K562 (cell line): Measurements from ENCODE around the gene CLTB. TPM values are rescaled to one million over a fixed set of nuclear protein-coding genes. Genes with fewer than 3 reads are reported as not detected.
A peak's percentile ranks its signal among the peaks of the same experiment; 100 is the strongest.

ENCODE experiments used
- ATAC-seq: fragments of 200-7000 bp; cut with Tn5 transposase; 3 replicates; pipeline ENCODE4 v1.9.1; 2020; ENCODE audit warnings: moderate library complexity
- BruUV-seq: library from RNA; stranded (reverse); fragments of 400-500 nt; replicated peaks from 2 replicates; lab custom pipeline; 2021; lab: Mats Ljungman, UMichigan
- CTCF ChIA-PET: fragments of 300-600 bp; formaldehyde crosslinking; extraction: SDS; loops from one replicate; lab custom pipeline; 2021; ENCODE audit warnings: low intra/inter-chr PET ratio; lab: Yijun Ruan, JAX
- POLR2A ChIA-PET: fragments of 300-600, 350-650 bp; sonication (Branson Sonifier 250); formaldehyde crosslinking; extraction: SDS; loops from one replicate; lab custom pipeline; 2021; ENCODE audit warnings: antibody characterized with exemption, inconsistent platforms; lab: Yijun Ruan, JAX
- DNase-seq, 4 experiments: peaks; one replicate each; pipeline versions ENCODE4 v3.0.0 to v3.0.0-alpha.2; 2011 to 2018; ENCODE audit warnings: low spot score in 3 of 4, mixed read lengths in 3 of 4; ENCODE audit errors: extremely low read depth in 1 of 4
- FAIRE-seq: peaks from 2 replicates; lab custom pipeline; 2011; peaks lifted over from hg19 to GRCh38; lab: Jason Lieb, UNC
- H2AFZ ChIP-seq: 2 replicates; pipeline ENCODE4 v1.6.0; 2011; ENCODE audit warnings: low read depth, low read length, control low read depth, inconsistent platforms
- H3K27ac ChIP-seq: fragments of 200-600 bp; 3 replicates; pipeline ENCODE4 v1.8.0; 2011; ENCODE audit warnings: low read depth, mild to moderate bottlenecking, control low read depth, inconsistent platforms, low read length, moderate library complexity, mixed read lengths; ENCODE audit errors: extremely low read depth
- H3K27me3 ChIP-seq, 2 experiments: fragments of 300-600 bp in 1 of 2; 2 replicates in 1 of 2; 3 replicates in 1 of 2; pipeline versions ENCODE4 v1.6.0 to v1.8.0; 2011; ENCODE audit warnings: inconsistent platforms in 2 of 2, low read length in 2 of 2, mild to moderate bottlenecking in 1 of 2, mixed read lengths in 1 of 2, moderate library complexity in 1 of 2; ENCODE audit not compliant: control insufficient read depth in 2 of 2, insufficient read depth in 2 of 2
- H3K36me3 ChIP-seq: fragments of 300-600 bp; 3 replicates; pipeline ENCODE4 v1.8.0; 2011; ENCODE audit warnings: mild to moderate bottlenecking, low read length, inconsistent platforms; ENCODE audit not compliant: control insufficient read depth, insufficient read depth
- H3K4me1 ChIP-seq, 2 experiments: fragments of 200-600 bp in 1 of 2; replicated peaks in 1 of 2; 2 replicates in 1 of 2; 3 replicates in 1 of 2; pipeline versions ENCODE4 v1.5.1 to v1.8.0; 2011; ENCODE audit warnings: inconsistent platforms in 2 of 2, low read length in 2 of 2, mild to moderate bottlenecking in 1 of 2, mixed read lengths in 1 of 2, moderate library complexity in 1 of 2; ENCODE audit not compliant: control insufficient read depth in 2 of 2, insufficient read depth in 2 of 2
- H3K4me2 ChIP-seq: 2 replicates; pipeline ENCODE4 v1.6.1; 2011; ENCODE audit warnings: low read length, control low read depth, inconsistent platforms, mixed read lengths; ENCODE audit not compliant: insufficient read depth
- H3K4me3 ChIP-seq: fragments of 200-600 bp; sonication (generic), shearing (Covaris generic); 2 replicates; pipeline ENCODE4 v1.5.1; 2016; ENCODE audit warnings: control low read depth, inconsistent platforms
- H3K79me2 ChIP-seq: fragments of 200-600 bp; 3 replicates; pipeline ENCODE4 v1.8.0; 2011; ENCODE audit warnings: low read length, inconsistent platforms; ENCODE audit not compliant: control insufficient read depth, insufficient read depth
- H3K9ac ChIP-seq, 2 experiments: 2 replicates each; pipeline versions ENCODE4 v1.6.0 to v1.6.1; 2011; ENCODE audit warnings: low read depth in 2 of 2, low read length in 2 of 2, control low read depth in 1 of 2, inconsistent platforms in 1 of 2, mild to moderate bottlenecking in 1 of 2, mixed read lengths in 1 of 2; ENCODE audit not compliant: insufficient read depth in 1 of 2
- H3K9me1 ChIP-seq: one replicate; pipeline ENCODE4 v1.6.0; 2011; ENCODE audit warnings: inconsistent platforms, mild to moderate bottlenecking, low read length, moderate library complexity; ENCODE audit not compliant: control insufficient read depth, insufficient read depth
- H3K9me3 ChIP-seq: replicated peaks from 2 replicates; pipeline ENCODE4 v1.5.1; 2011; ENCODE audit warnings: low read depth, low read length, inconsistent platforms; ENCODE audit not compliant: control insufficient read depth, insufficient read depth
- H4K20me1 ChIP-seq: replicated peaks from 2 replicates; pipeline ENCODE4 v1.6.1; 2011; ENCODE audit warnings: low read length, inconsistent platforms, mixed read lengths; ENCODE audit not compliant: control insufficient read depth, insufficient read depth
- BCOR ChIP-seq: fragments of 450-650 bp; IDR thresholded peaks from 2 replicates; pipeline ENCODE4 v1.6.1; 2016
- EZH2 ChIP-seq: IDR thresholded peaks from 2 replicates; pipeline ENCODE4 v1.6.1; 2012; ENCODE audit warnings: low read depth, mild to moderate bottlenecking, inconsistent platforms, low read length, borderline replicate concordance
- HDAC6 ChIP-seq: IDR thresholded peaks from 2 replicates; pipeline ENCODE4 v1.6.1; 2012; ENCODE audit warnings: low read depth, mild to moderate bottlenecking, control low read depth, inconsistent platforms, low read length, moderate library complexity
- HDGF ChIP-seq: fragments of 450-650 bp; IDR thresholded peaks from 2 replicates; pipeline ENCODE4 v1.6.1; 2016
- MAFF ChIP-seq: IDR thresholded peaks from 2 replicates; pipeline ENCODE4 v1.6.1; 2012; ENCODE audit warnings: low read length, improper control_type of control experiment
- POLR2AphosphoS5 ChIP-seq: IDR thresholded peaks from 2 replicates; pipeline ENCODE4 v1.6.1; 2011; ENCODE audit warnings: mild to moderate bottlenecking, low read depth, low read length, moderate library complexity; ENCODE audit not compliant: control insufficient read depth, insufficient read depth
- PURB ChIP-seq: sonication (generic); formaldehyde crosslinking; IDR thresholded peaks from 2 replicates; pipeline ENCODE4 v1.9.0; 2021; ENCODE audit warnings: low read depth, mild to moderate bottlenecking, missing genetic modification reagents
- RBM25 ChIP-seq: fragments of 200-400 bp; formaldehyde crosslinking; IDR thresholded peaks from 2 replicates; pipeline ENCODE4 v1.6.1; 2018; ENCODE audit warnings: low read length, low read depth, moderate library complexity; ENCODE audit not compliant: severe bottlenecking
- SLC30A9 ChIP-seq: fragments of 250-450 bp; sonication (Bioruptor Pico); IDR thresholded peaks from 2 replicates; pipeline ENCODE4 v1.8.0; 2022; ENCODE audit warnings: mild to moderate bottlenecking, moderate library complexity
- SRSF9 ChIP-seq: fragments of 200-400 bp; formaldehyde crosslinking; IDR thresholded peaks from 2 replicates; pipeline ENCODE4 v1.6.1; 2017; ENCODE audit warnings: low read depth, low read length, borderline replicate concordance
- TAF9B ChIP-seq: fragments of 450-650 bp; IDR thresholded peaks from 2 replicates; pipeline ENCODE4 v1.6.1; 2018; ENCODE audit warnings: mild to moderate bottlenecking; ENCODE audit not compliant: partially characterized antibody
- ZZZ3 ChIP-seq: fragments of 450-650 bp; IDR thresholded peaks from 2 replicates; pipeline ENCODE4 v1.6.1; 2016; ENCODE audit warnings: antibody characterized with exemption, mild to moderate bottlenecking, moderate library complexity
- WGBS: fragments of 100-300 bp; shearing (Covaris generic); methylation state at CpG from one replicate; pipeline ENCODE4 v1.1.6; 2016; ENCODE audit warnings: low coverage, mixed read lengths; ENCODE audit not compliant: insufficient coverage; ENCODE audit errors: missing lambda C conversion rate; 5-methylcytosine and 5-hydroxymethylcytosine counted together
- in situ Hi-C: fragments of 300-500 bp; cut with MboI; formaldehyde crosslinking; loops from 4 replicates; pipeline ENCODE4 v1.15.0; 2018; ENCODE audit warnings: inconsistent platforms, mixed read lengths
- intact Hi-C: fragments of 100-400 bp; cut with micrococcal nuclease; formaldehyde crosslinking; loops from 2 replicates; pipeline ENCODE4 v1.14.2; 2022
- polyA plus RNA-seq, 8 experiments: library from polyadenylated mRNA; depleted of rRNA in 4 of 8; stranded (reverse) in 5 of 8; unstranded in 3 of 8; fragments of >200 nt; fragmentation: Nextera tagmentation in 2 of 8; fragmentation: Illumina TruSeq in 1 of 8; extraction: Ambion mirVana in 2 of 8; extraction: Trizol in 1 of 8; gene quantifications; 2 replicates each; pipeline versions ENCODE4 v1.2.1 to v1.2.3, GENCODE V29; 2011 to 2014; ENCODE audit warnings: inconsistent platforms in 1 of 8, missing spikeins in 1 of 8
- total RNA-seq, 7 experiments: library from RNA; depleted of rRNA in 6 of 7; stranded (reverse); fragments of >200 nt in 6 of 7; fragmentation: Illumina TruSeq in 2 of 7; extraction: Trizol in 2 of 7; gene quantifications; 2 replicates each; pipeline versions ENCODE4 v1.2.1 to v1.2.3, GENCODE V29; 2011 to 2021; ENCODE audit warnings: low replicate concordance in 1 of 7
- TF ChIP-seq, protein P1 (sequence below): fragments of 450-650 bp; IDR thresholded peaks from 2 replicates; pipeline ENCODE4 v1.6.1; 2016; ENCODE audit warnings: antibody characterized with exemption
- TF ChIP-seq, protein P2 (sequence below): fragments of 250-450 bp; sonication (Bioruptor Pico); IDR thresholded peaks from 2 replicates; pipeline ENCODE4 v1.5.0; 2021; ENCODE audit warnings: mild to moderate bottlenecking, moderate library complexity
- TF ChIP-seq, protein P3 (sequence below): fragments of 450-650 bp; formaldehyde crosslinking; IDR thresholded peaks from 2 replicates; pipeline ENCODE4 v1.4.0; 2022; ENCODE audit warnings: mild to moderate bottlenecking, moderate library complexity
- TF ChIP-seq, protein P4 (sequence below): sonication (generic); formaldehyde crosslinking; IDR thresholded peaks from 2 replicates; pipeline ENCODE4 v1.9.0; 2022; ENCODE audit warnings: mild to moderate bottlenecking, missing genetic modification reagents
- TF ChIP-seq, protein P5 (sequence below): fragments of 450-650 bp; formaldehyde crosslinking; IDR thresholded peaks from 2 replicates; pipeline ENCODE4 v1.4.0; 2022; ENCODE audit warnings: missing genetic modification characterization

CLTB gene
- total and polyA plus RNA-seq, 9 of the 15 experiments (the other 6 are each of a cell fraction or from before 2014, with no cell fraction given): 1.8 to 117 (median 39.0) TPM

DNA sequence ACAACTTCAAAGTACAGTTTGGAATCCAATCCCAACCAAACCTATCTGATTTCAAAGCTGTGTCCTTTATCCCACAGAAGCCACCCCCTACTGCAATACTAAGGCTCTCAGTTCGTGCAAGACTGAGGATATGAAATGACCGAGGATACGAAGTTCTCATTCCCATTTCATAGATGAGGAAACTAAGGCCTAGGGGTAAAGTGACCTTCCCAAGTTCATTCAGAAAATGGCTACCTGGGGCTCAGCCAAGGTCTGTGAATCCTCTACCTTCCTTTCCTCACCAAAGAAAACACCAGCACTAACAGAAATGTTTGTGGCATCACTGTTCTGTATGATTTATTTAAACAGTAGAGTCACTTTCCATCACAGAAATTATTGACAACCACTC lies 60.2 kb downstream of the CLTB start:
- H3K4me3 ChIP-seq: no peak overlapping the region
- in situ Hi-C loops (no loop called here), intact Hi-C loops (no loop called here)
- H3K36me3 ChIP-seq: peaks cover 78% of the 10 kb centered on the region
- H2AFZ ChIP-seq: no peak overlapping the region
- ATAC-seq: no peak
- H3K27me3 ChIP-seq: no peaks in the 10 kb centered on the region
- peaks cover 58% of the 10 kb centered on the region for H3K79me2 ChIP-seq
- H4K20me1 ChIP-seq: no peaks in the 10 kb centered on the region; the same call in 1 of the 2 replicates
- H3K4me2 ChIP-seq: no peak overlapping the region
- no peaks in the 10 kb centered on the region for H3K9me1 ChIP-seq
- peaks cover 4 to 6% of the 10 kb centered on the region in 2 experiments; a peak in 2 of 5 replicates for H3K4me1 ChIP-seq
- BruUV-seq: no TSS peak
- ChIA-PET CTCF (no interaction called here), POLR2A (no interaction called here)
- 82% methylated on average over 3 of the region's 3 CpGs for WGBS
- no peak for FAIRE-seq
- no peaks in the 10 kb centered on the region for H3K9me3 ChIP-seq
- DNase-seq: no peak
- H3K27ac ChIP-seq: no peak overlapping the region
- no peak overlapping the region for H3K9ac ChIP-seq
- TF ChIP-seq SLC30A9 (CRISPR knock-in tag) (no peak), TAF9B (no peak), RBM25 (peak; percentile 79), PURB (CRISPR knock-in tag) (no peak), HDGF (no peak), EZH2 (no peak), ZZZ3 (no peak), BCOR (0 out of 2 replicates have a peak, but pooled peaks have one; percentile 39), MAFF (no peak), HDAC6 (no peak), POLR2AphosphoS5 (no peak), SRSF9 (no peak)
- TF ChIP-seq, protein P1, sequence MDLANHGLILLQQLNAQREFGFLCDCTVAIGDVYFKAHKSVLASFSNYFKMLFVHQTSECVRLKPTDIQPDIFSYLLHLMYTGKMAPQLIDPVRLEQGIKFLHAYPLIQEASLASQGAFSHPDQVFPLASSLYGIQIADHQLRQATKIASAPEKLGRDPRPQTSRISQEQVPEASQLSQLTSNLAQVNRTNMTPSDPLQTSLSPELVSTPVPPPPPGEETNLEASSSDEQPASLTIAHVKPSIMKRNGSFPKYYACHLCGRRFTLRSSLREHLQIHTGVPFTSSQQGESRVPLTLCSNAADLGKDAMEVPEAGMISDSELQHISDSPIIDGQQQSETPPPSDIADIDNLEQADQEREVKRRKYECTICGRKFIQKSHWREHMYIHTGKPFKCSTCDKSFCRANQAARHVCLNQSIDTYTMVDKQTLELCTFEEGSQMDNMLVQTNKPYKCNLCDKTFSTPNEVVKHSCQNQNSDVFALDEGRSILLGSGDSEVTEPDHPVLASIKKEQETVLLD: no peak
- TF ChIP-seq, protein P2, sequence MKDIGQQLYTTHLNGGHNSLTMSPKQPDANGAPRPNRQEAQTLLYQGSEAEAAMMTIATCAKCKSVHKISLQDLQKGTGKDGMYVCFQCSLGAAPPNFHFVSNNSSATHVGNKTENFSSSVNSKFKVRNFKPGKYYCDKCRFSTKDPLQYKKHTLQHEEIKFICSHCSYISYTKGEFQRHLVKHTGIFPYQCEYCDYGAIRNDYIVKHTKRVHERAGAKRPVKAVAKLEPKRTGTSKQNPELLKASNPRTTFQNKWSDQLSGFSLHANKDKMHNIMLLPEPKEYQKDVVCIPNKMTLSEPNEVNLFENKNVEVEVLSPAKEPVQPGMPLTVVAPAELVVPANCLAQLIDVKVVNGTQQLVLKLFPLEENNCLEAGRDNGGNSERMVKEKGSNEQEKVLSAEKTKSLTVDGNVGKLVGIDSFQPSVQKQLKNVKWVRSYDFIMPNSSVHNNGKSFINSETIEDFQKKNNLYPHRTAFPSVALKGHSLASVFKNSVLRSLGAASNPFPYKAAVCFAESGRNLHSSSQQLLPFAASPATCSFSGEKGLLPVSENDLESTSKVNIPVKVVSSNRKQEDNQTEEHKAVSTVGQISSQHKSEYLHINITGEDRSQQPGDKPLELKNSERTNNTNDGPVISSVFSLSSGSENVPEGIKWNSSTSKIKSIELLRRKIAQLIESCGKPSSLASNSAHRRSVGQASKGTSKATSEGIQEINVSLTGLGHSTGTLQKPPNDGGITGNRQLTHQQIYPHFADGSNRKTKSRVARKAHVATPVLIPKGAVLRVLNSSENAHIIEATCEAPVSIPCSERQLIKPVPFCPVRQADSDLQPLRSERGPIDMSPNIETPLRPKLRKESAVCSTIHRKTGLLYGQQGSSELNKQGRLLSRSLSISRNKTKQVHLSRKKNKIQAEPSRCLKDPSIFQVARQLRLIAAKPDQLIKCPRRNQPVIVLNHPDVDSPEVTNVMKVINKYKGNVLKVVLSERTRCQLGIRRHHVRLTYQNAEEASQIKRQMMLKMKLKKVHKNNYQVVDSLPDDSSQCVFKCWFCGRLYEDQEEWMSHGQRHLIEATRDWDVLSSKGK (CRISPR knock-in tag): no peak
- TF ChIP-seq, protein P3, sequence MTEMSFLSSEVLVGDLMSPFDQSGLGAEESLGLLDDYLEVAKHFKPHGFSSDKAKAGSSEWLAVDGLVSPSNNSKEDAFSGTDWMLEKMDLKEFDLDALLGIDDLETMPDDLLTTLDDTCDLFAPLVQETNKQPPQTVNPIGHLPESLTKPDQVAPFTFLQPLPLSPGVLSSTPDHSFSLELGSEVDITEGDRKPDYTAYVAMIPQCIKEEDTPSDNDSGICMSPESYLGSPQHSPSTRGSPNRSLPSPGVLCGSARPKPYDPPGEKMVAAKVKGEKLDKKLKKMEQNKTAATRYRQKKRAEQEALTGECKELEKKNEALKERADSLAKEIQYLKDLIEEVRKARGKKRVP (CRISPR knock-in tag): no peak
- TF ChIP-seq, protein P4, sequence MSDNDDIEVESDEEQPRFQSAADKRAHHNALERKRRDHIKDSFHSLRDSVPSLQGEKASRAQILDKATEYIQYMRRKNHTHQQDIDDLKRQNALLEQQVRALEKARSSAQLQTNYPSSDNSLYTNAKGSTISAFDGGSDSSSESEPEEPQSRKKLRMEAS (CRISPR knock-in tag): no peak
- TF ChIP-seq, protein P5, sequence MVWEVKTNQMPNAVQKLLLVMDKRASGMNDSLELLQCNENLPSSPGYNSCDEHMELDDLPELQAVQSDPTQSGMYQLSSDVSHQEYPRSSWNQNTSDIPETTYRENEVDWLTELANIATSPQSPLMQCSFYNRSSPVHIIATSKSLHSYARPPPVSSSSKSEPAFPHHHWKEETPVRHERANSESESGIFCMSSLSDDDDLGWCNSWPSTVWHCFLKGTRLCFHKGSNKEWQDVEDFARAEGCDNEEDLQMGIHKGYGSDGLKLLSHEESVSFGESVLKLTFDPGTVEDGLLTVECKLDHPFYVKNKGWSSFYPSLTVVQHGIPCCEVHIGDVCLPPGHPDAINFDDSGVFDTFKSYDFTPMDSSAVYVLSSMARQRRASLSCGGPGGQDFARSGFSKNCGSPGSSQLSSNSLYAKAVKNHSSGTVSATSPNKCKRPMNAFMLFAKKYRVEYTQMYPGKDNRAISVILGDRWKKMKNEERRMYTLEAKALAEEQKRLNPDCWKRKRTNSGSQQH (CRISPR knock-in tag): no peak
